CD4-positive, alpha-beta T cell treated with Interleukin-6 at 100 ng/mL for 8 hours (primary cell): ENCODE results near the gene ACSF3.
A peak's percentile ranks its signal among the peaks of the same experiment; 100 is the strongest.

ENCODE experiments used
- DNase-seq: peaks from one replicate; pipeline ENCODE4 v3.0.0-alpha.2; 2020; ENCODE audit warnings: mixed read lengths, low spot score

ACSF3 gene

DNA sequence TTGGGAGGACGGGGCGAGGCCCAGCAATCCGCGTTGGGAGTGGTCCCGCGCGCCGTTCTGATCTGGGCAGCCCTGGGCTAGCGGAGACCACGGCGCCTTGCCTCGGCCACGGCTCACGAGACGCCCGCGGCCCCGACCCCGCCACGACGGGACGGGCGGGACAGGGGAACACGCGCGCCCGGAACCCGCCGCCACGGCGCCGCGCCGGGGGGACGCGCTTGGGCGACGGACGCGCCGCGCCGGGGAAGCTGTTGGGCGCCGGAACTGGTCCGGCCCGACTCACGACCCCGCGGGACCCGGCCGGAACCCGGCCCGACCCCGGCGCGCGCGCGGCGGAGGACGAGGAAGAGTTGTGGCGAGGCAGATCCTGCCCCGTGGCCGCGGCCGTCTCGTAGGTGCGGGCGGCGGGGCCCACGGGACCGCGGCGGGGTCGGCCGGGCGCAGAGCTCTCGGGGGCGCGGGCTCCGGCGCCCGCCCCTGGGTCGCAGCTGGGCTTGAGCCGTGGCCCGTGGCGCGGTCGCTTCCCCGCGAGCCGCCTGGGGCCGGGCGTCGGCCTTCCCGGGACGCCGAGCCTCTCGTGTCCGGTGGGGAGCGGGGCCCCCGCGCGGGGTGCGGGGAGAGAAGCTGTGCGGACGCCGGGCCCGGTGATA lies at the start of gene ACSF3:
Gene ACSF3 (plus strand): TSS at position 251 of the 650 bp plus-strand sequence. CDS start 6,830 bp downstream, outside the sequence.
- peak; percentile 66 for DNase-seq

DNA sequence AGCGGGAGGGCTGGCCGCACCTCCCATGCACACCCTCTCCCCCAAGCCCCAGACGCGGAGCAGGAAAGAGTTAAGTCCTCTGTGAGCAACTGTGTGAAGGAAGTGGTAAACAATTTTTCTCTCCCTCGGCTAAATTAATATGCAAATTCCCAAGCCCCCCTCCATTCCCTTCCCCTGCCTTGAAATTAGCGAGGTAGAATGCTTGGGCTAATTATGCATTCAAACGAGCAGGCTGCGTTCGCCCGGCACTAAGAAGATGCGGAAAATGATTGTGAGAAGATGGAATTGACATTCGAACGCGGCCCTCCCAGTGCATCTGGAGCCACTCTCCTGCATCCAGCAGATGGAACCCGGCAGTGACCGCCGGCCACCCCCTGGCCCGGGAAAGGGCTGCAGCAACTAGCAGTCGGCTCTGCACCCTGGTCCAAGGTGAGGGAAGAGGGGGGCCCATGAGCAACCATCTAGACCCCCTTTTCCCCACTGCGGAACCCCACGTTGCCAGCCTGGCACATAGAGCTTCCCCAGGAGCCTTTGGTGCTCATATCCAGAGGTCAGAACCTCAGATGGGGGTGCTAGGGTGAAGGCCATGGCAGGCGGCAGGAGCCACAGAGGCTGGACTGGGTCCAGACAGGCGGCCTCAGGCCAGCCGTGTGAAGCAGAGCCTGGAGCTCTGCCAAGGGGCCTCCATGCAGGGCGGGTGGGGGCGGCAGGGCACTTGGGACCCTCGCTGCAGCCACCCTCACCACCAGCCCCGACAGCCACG lies 49.1 kb upstream of the ACSF3 start:
- DNase-seq: no peak

DNA sequence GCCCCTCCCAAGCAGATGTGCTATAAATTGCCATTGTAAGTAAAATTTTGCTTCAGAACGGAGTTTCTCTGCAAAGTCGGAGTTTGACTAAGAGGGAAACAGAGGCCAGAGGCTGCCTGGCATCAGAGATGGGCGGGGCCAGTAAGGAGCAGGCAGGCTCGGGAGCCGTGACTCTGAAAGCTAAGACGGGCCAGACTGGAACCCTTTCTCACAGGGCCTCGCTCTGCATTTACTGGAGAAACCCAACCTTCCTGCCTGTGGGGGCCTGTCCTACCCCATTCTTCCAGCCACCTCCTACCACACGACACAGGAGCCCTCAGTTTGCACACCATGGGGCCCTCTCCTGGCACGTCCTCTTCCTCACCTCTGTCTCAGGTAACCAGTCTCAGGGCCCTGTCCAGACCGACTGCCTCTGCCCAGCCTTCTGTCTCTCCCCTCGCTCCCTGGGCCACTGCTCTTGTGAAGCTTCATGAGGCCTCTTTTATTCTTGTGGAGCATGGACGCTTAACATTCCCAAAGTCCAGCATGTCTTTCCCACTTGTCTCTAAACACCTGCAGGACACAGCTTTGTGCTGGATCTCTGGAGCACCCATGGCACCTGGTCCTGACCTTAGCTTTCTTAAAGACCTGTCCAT lies 48.4 kb upstream of the ACSF3 start:
- DNase-seq: no peak

DNA sequence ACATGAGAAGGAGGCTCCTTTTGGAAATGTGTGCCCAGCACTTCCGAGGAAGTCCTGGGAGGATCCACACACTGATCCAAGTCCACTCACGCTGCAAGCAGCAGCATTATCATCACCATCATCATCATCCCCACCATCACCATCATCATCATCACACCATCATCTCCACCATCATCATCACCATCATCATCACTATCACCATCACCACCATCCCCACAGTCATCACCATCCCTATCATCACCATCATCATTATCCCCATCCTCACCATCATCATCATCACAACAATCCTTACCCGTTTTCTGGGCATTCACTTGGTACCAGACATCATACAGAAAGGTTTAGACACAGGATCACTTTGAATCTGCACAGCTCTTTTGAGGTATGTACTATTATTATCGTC lies 47.8 kb upstream of the ACSF3 start:
- DNase-seq: no peak

DNA sequence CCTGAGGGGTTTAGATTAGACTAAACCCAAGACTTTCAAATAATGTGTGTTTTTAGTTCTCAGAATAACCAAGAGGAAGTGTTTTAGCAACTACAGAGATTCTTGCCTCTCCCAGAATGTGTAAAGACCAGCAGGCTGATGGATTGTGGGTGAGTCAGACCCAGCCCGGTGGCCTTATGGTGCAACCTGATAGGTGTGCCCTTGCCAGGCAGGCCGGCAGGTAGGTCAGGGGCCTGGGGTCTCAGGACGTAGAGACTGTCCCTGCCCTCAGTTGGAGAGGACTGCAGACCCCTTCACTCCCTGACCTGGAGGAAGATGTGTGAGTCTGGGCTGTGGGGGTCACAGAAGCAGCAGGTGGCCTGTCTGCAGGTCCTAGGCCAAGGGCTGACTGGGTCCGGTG lies 47.2 kb upstream of the ACSF3 start:
- no peak for DNase-seq

DNA sequence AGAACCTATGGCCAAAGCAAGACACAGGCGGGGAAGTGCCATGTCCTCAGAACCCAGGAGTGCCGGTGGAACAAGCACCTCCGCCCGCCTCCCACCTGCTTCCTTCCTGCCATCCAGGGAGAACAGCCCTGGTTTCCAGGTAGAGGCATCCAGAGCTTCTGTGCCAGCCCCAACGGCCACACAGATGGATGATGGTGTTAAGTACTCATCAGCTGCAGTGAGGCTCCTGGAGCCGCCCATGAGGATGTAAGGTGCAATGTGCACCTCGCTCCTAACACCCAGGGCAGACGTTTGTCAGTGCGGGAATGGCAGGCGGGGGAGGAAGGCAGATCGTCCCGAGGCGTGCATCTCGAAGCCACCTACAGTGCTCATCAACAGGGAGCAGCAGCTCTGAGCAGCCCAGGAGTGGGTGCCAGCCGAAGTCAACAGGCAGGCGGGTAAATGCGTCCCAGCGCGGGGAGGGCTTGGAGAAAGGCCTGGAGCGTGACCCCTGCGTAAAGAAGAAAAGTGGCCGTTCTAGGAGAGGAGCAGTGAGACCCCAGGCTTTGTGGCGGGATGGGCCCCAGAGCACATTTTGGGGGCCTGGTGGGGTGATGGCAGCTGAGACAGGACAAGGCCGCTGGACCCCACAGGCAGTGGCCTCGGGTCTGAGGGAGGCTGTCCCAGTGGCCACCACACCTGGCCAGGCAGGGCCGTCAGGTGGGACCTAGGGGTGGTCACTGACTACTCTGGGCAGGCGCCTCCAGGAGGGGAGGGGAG lies 46.1 kb upstream of the ACSF3 start:
- no peak for DNase-seq

DNA sequence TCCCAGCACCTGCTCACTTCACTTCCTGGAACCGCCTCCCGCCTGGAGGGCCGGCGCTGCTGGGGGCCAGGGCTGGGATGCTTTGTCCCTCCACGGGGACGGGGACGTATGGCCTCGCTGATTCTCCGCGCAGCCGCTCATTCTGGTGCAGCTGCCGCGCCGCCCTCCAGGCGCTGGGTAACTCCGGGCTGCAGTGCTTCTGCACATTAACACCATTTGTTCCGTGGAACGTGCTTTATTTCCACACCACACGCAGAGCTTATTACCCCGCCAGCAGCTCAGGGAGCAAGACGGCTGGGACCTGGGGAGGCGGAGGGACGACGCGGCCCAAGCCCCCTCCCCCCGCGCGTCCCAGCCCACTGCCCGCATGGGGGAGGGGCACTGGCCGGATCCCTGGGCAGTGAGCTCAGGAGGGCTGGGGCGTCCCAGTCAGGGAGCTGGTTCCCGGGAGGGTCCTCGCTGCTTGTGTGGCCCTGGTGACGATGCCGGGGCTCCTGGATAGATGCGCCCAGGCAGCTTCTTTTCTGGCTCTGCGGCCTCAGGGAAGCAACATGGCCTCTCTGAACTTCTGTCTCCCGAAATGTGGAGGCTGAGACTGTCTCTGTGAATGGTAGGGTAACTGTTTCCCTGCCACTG lies 45.4 kb upstream of the ACSF3 start:
- DNase-seq: no peak

DNA sequence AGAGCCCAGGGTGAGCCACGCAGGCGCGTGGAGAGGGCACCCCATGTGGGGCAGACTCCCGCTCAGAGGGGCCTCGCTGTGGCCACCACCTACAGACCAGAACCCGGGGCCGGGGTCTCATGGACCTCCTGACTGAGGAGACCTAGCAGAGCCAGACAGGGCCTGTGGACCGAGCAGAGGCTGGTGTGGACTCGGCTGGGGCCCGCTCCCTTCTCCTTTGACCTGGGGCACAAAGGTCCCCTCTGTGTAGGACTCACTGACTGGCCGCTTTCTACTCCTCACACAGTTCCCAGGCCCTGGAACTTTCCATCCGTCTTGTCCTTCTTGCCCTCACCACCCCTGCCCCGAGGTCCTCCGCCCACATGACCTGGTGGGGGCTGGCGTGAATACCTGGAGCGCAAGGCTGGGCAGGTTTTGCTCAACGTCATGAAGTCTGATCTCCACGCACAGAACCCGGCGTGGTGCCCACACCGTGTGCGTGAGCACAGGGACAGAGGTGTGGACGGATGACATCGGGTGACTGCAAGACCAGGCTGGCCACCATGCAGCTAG lies 44.7 kb upstream of the ACSF3 start:
- DNase-seq: no peak

DNA sequence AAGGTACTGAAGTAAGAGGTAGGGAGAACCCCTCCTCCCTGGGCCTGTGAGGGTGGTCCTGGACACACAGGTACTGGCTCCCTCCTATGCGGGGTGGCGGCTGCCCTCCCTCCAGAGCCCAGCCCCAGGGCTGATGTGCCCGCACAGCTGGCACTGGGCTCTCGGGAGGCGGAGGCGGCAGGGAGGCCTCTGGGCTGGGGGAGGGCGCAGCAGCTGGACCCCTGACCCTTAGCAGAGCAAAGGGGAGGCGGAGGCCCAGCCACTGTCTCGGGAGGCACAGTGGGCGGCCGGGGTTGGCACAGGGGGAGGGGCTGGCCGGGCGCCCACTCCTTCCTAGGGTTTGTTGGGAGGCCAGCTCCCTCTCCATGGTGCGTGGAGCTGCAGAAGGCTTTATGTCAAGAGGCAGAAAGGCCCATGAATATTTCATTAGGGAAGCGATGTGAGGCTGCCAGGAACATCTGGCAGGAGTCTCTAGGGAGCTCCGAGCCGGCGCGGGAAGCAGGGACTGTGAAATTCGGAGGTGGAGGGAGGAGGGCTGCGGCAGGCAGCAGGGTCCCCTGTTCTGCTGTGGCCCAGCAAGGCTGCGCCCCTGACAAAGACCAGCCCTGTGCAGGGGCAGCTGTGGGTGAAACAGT lies 44.1 kb upstream of the ACSF3 start:
- DNase-seq: no peak

DNA sequence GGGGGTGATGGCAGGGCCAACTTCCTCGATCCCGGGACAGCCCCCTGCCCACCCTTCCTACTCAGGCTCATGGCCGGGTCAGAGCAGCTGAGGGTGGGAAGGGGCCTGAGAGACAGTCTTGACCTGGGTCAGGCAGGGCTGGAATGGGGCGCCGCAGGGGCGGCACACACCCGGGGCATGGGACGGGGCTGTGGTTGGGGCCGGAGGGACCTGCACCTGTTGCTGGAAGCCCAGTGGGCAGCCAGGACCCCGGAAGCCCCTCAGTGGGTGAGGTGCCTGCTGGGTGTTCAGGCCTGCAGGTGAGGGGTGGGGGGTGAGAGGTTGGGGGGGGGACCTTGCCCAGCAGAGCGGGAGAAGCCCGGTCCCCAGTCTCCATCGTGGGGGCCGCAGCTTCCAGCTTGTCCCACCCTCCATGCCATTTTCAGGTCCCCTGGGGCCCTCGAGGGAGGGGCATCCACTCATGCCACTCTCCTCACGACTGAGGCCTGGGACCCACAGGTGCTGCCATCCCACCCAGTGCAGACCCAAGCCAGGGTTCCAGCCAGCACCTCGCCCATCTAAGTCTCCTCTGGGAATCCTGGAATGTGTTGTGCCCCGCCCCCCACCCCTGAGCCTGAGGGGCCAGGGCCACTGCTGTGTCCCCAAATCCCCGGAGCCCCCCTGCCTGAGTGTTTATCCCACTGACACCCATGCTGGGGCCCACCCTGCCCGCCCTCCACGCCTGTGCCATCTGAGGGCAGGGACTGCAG lies 43.4 kb upstream of the ACSF3 start:
- DNase-seq: no peak

DNA sequence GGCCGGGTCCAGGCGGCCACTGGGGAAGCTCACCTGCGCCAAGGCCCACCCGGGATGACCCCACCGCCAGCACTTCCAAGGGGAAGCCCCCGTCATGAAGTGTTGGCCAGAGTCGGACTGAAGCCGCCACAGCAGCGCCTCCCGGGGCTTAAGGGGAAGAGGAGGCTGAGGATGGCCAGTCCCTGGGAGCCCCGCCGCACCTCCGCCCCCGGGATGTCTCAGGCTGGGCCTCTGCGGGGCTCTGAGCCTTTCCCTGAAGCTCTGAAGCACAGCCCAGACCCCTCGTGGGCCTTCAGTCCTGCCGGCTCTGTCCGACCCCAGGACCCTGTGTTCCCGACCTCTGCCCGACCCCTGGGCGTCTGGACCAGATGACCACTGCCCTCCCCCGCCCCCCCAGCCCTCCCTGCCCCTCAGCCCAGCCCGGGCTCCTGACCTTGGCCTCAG lies 42.8 kb upstream of the ACSF3 start:
- DNase-seq: no peak

DNA sequence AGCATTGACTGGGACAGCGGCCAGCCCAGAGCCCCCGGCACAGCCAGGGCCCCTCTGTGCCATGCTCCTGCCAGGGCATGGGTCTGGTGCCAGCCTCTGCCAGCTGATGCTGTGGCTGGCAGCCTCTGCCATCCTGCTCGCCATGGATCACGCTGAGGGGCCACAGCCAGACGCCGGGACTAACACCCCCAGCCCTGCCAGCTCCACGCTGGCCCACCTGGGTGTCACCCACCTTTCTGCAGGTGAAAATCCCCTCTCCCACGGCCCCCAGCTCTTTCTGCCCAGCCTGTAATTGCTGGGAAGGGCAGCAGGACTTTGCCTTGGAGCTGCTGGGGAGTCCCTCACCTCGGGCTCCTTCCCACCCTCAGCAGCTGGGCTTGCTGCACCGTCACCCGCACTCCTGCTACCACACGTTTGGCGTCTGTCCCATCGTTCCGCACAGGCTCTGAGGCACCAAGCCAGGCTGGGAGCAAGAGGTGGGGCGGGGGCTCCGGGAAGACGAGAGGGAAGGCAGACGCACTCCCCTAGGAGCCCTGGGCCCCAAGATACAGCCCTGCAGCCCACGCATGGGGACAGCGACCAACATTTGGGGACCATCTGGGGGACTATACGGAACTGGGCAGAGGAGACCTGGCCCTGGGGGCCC lies 42.0 kb upstream of the ACSF3 start:
- DNase-seq: no peak

DNA sequence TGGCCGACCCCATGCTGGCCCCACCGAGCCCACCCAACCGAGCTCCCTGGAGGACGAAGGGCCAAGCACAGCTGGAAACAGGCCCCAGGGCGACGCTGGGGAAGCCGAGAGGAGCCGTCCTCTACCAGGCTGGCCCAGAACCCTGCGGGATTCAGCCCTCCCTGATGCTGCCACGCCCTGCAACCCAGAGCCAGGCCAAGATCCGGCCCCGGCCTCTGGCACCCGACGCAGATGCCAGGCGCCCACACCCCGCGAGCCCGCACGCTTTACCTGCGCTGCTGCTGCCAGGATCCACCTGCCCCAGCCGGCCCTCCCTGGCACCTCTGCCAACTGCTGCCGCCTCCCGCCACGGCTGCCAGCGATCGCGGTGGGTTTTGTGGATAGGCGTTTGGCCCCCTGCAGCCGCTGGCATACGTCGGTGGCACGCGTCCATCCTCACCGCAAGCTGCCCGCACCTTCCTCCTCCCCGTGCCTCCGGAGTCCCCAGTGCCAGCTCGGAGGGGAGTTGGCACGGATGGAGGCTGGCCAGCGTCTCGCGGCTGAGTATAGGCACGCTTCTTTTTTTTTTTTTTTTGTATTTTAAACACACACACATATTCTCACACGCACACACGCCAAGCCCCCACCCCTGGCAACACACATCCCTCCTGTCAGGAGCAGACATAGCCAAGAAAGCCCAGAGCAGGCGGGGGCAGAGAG lies 41.3 kb upstream of the ACSF3 start:
- no peak for DNase-seq

DNA sequence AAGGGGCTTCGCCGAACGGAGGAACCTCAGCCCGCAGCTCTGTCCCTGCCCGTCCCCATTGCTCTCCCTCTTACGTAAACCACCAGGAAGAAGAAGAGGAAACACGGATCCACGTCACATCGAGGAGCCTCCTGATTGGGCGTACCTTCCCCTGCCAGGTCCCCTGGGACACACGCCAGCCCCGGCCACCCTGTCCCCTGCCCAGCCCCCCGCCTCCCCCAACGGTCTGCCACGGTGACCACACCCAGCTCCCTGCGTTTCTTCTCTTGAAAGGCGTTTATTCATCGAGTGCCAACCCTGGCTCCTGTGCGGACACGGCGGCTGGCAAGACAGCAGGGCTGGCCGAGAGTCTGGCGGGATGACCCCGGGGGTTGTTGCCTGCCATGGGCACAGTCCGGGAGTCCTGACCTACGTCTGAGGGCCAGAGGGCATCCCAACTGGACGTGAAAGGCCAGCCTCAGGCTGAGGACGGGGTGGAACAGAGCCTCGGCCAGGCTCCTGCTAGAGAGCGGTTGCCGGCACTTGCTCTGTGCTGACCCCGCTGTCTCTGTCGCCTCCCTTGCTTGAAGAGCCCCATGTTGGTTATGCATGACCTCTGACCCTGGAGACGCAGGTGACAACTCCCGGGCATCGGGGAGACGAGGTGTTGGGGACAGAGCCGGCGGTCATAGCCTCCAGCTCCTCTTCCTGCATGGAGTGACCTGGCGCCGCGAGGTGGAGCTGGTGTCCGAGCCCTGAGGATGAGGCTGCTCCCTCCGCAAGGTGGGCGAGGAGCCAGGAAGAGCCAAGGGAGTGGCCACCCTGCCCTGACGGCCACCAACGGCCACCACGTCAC lies 40.5 kb upstream of the ACSF3 start:
- no peak for DNase-seq

DNA sequence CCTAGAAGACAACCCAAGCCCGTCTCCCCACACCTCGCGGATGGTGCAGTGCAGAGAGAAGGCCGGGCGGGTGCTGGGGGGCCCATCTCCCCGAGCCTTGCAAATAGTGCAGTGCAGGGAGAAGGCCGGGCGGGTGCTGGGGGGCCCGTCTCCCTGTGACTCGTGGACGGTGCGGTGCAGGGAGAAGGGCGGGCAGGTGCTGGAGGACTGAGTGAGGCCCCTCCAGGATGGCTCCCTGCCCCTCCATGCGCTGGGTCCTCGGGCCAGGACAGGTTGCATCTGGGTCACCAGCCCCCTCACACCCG lies 40.0 kb upstream of the ACSF3 start:
- DNase-seq: no peak

DNA sequence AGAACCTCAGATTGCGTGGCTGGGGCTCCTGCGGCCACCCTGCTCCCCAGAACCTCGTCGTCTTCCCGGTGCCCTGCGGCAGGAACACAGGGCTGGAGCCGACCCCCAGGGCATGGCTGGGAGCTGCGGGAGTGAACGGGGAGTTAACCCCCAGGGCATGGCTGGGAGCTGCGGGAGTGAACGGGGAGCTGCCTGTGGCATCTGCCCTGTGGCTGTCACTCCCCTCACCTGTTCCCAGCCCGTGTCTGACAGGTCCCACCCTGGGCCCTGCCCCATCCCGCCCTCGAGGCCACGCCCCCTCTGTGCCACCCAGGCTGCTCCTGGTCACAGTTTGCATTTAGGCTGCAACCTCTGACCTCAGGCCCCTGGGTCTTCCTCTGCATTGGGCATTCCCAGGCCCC lies 39.4 kb upstream of the ACSF3 start:
- DNase-seq: no peak

DNA sequence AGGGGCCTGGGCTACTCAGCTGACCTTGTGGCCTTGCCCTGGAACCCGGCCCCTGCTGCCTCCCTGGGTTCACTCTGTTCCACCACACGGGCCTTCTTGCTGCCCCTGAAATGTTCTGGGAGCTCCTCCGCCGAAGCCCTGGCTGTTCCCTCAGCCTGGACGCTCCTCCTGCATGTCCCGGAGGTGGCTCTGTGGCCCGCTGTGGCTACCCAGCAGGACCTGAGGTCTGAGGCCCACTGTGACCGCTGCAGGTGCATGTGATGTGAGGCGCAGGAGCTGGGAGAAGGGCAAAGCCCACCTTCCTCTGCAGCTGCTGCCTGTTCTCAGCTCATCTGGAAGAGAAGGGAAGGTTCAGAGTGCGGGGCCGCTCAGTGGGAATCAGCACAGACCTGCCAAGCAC lies 38.9 kb upstream of the ACSF3 start:
- no peak for DNase-seq

DNA sequence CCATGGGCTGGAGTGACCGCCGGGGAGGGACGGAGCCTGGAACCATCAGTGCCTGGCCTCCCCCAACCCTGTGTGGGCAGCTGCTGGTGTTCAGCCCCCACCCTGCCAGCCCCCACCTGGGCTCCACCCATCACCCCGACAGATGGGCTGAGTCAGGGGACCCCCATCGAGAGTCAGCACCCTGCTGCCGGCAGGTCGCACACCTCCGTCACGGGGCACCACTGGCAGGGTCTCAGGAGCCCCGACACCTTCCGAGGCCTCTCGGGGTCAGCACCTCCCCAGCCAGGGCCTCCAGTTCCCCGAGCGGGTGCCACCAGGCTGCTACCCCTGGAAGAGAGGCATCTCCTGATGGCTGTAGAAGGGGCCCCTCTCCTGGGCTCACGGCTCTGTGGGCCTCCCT lies 38.3 kb upstream of the ACSF3 start:
- DNase-seq: no peak
